Effector memory CD4-positive, alpha-beta T cell (primary cell): ENCODE data around the gene ACKR2.

ENCODE experiments used
- DNase-seq, 3 donors: peaks; one replicate each; pipeline ENCODE4 v3.0.0-alpha.2; 2020
- H3K27ac ChIP-seq: 2 replicates; pipeline ENCODE4 v1.7.0; 2013; ENCODE audit warnings: mild to moderate bottlenecking, low read length, moderate library complexity; ENCODE audit not compliant: insufficient read depth, poor library complexity, severe bottlenecking
- H3K27me3 ChIP-seq: replicated peaks from 2 replicates; pipeline ENCODE4 v1.7.0; 2013; ENCODE audit warnings: mild to moderate bottlenecking, low read length; ENCODE audit not compliant: insufficient read depth, control insufficient read depth, poor library complexity, severe bottlenecking
- H3K36me3 ChIP-seq: 2 replicates; pipeline ENCODE4 v1.7.0; 2013; ENCODE audit warnings: mild to moderate bottlenecking, low read length, moderate library complexity; ENCODE audit not compliant: control insufficient read depth, insufficient read depth
- H3K4me1 ChIP-seq: 2 replicates; pipeline ENCODE4 v1.7.0; 2013; ENCODE audit warnings: low read length, mild to moderate bottlenecking; ENCODE audit not compliant: control insufficient read depth, insufficient read depth, poor library complexity, severe bottlenecking
- H3K4me3 ChIP-seq: 2 replicates; pipeline ENCODE4 v1.7.0; 2013; ENCODE audit warnings: low read length, low read depth, mild to moderate bottlenecking; ENCODE audit not compliant: insufficient read depth, poor library complexity, severe bottlenecking
- H3K9me3 ChIP-seq: 2 replicates; pipeline ENCODE4 v1.7.0; 2013; ENCODE audit warnings: mild to moderate bottlenecking, low read length, moderate library complexity; ENCODE audit not compliant: control insufficient read depth

ACKR2 gene

GRCh38 chr3:42778644-42779043 lies 30.6 kb upstream of the ACKR2 start:
- Histone ChIP-seq H3K27me3 (no peaks in the 10 kb centered on the region), H3K36me3 (peaks cover 3% of the 10 kb centered on the region), H3K4me1 (no peaks in the 10 kb centered on the region), H3K27ac (no peak overlapping the region), H3K4me3 (no peak overlapping the region), H3K9me3 (no peaks in the 10 kb centered on the region)
- DNase-seq = no peak

GRCh38 chr3:42780398-42780797 lies 28.8 kb upstream of the ACKR2 start:
- Histone ChIP-seq H3K27ac (no peak overlapping the region), H3K9me3 (no peaks in the 10 kb centered on the region)

GRCh38 chr3:42780892-42781700 lies 28.1 kb upstream of the ACKR2 start:
- H3K9me3 ChIP-seq = no peaks in the 10 kb centered on the region
- H3K4me3 ChIP-seq = no peak overlapping the region
- no peak for DNase-seq
- no peak overlapping the region for H3K27ac ChIP-seq
- no peaks in the 10 kb centered on the region for H3K4me1 ChIP-seq
- no peaks in the 10 kb centered on the region for H3K27me3 ChIP-seq
- peaks cover 7% of the 10 kb centered on the region for H3K36me3 ChIP-seq

More at GRCh38 chr3:42780398-42780797, 28.8 kb upstream of the ACKR2 start:
- no peak for DNase-seq
- Histone ChIP-seq H3K4me3 (no peak overlapping the region), H3K36me3 (peaks cover 3% of the 10 kb centered on the region), H3K4me1 (no peaks in the 10 kb centered on the region), H3K27me3 (no peaks in the 10 kb centered on the region)

DNA sequence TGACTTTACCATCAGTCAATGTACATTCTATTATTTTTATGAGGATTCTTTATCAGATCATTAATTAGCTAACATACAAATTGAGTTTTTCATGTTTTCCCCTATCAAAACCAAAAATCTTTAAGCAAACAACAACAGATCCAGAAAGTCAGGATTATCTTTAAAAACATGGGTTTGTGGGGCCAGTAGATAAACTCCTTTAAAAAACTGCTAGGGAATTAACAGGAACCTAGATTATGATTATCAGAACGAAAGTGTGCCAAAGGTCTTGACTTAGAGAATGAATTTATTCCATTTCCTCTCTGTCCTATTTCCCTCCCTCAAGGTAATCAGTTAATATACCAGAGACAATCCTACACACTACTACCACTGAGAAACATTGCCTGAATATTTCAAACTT lies 23.0 kb upstream of the ACKR2 start:
- H3K4me1 ChIP-seq = no peaks in the 10 kb centered on the region
- H3K27me3 ChIP-seq = no peaks in the 10 kb centered on the region
- H3K36me3 ChIP-seq = peaks cover 9% of the 10 kb centered on the region

DNA sequence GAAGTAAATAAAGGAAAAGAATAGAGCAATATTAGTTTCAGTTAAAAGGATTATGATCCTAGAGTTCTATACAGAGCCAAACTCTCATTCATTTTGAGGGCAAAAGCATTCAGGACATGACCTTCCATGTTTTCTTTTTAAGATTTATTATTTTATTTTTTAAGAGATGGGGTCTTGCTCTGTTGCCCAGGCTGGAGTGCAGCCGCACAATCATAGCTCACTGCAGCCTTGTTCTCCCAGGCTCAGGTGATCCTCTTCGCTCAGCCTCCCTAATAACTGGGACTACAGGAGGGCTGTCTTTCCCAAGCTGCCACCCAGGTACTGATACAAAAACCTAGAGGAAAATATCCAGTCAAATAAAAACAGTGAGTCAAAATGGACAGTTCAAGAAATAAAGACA lies 22.6 kb upstream of the ACKR2 start:
- H3K4me1 ChIP-seq = no peaks in the 10 kb centered on the region
- no peak for DNase-seq
- H3K4me3 ChIP-seq = no peak overlapping the region
- no peak overlapping the region for H3K27ac ChIP-seq
- no peaks in the 10 kb centered on the region for H3K9me3 ChIP-seq
- peaks cover 9% of the 10 kb centered on the region for H3K36me3 ChIP-seq
- H3K27me3 ChIP-seq = no peaks in the 10 kb centered on the region

More for the DNA sequence above, 23.0 kb upstream of the ACKR2 start:
- no peak for DNase-seq
- H3K9me3 ChIP-seq = no peaks in the 10 kb centered on the region
- no peak overlapping the region for H3K27ac ChIP-seq
- no peak overlapping the region for H3K4me3 ChIP-seq

GRCh38 chr3:42790714-42791229 lies 18.5 kb upstream of the ACKR2 start:
- Histone ChIP-seq H3K27me3 (no peaks in the 10 kb centered on the region), H3K4me1 (no peaks in the 10 kb centered on the region), H3K36me3 (peaks cover 4% of the 10 kb centered on the region), H3K27ac (no peak overlapping the region), H3K9me3 (no peaks in the 10 kb centered on the region), H3K4me3 (no peak overlapping the region)
- no peak for DNase-seq

- Histone ChIP-seq H3K4me3 (no peak overlapping the region), H3K4me1 (no peaks in the 10 kb centered on the region), H3K9me3 (no peaks in the 10 kb centered on the region), H3K36me3 (no peaks in the 10 kb centered on the region), H3K27me3 (no peaks in the 10 kb centered on the region), H3K27ac (no peak overlapping the region)
- DNase-seq = no peak
Observed at GRCh38 chr3:42795621-42796181, 13.5 kb upstream of the ACKR2 start.

DNA sequence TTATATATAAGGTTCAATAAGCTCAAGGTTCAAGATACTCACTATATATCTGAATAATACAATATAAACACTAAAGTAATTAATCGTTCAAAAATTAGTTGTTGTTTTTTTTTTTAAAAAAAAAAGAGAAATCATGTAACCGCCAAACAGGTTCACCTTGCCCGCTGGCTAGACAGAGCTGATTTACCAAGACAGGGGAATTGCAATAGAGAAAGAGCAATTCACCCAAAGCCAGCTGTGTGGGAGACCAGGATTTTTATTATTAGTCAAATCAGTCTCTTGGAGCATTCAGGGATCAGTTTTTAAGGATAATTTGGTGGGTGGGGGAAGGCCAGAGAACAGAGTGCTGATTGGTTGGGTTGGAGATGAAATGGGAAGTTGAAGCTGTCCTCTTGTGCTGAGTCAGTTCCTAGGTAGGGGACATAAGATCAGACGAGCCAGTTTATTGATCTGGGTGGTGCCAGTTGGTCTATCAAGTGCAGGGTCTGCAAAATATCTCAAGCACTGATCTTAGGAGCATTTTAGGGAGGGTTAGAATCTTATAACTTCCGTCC lies 12.8 kb upstream of the ACKR2 start:
- no peaks in the 10 kb centered on the region for H3K36me3 ChIP-seq
- no peak overlapping the region for H3K27ac ChIP-seq
- no peak overlapping the region for H3K4me3 ChIP-seq
- no peaks in the 10 kb centered on the region for H3K9me3 ChIP-seq
- no peaks in the 10 kb centered on the region for H3K27me3 ChIP-seq
- H3K4me1 ChIP-seq = no peaks in the 10 kb centered on the region
- DNase-seq = no peak

DNA sequence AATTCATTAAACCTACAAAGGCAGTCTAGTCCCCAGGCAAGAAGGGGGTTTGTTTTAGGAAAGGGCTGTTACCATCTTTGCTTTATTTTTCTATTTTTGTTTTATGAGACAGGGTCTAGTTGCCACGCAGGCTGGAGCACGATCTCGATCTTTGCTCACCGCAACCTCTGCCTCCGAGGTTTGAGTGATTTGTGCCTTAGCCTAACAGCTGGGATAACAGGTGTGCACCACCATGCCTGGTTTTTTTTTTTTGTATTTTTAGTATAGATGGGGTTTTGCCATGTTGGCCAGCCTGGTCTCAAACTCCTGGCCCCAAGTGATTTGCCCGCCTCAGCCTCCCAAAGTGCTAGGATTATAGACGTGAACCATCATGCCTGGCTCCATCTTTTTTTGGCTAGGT lies 9.9 kb upstream of the ACKR2 start:
- H3K9me3 ChIP-seq = no peaks in the 10 kb centered on the region
- peaks cover 7% of the 10 kb centered on the region for H3K4me1 ChIP-seq
- no peaks in the 10 kb centered on the region for H3K36me3 ChIP-seq
- no peaks in the 10 kb centered on the region for H3K27me3 ChIP-seq
- H3K27ac ChIP-seq = no peak overlapping the region
- H3K4me3 ChIP-seq = no peak overlapping the region
- DNase-seq = no peak

DNA sequence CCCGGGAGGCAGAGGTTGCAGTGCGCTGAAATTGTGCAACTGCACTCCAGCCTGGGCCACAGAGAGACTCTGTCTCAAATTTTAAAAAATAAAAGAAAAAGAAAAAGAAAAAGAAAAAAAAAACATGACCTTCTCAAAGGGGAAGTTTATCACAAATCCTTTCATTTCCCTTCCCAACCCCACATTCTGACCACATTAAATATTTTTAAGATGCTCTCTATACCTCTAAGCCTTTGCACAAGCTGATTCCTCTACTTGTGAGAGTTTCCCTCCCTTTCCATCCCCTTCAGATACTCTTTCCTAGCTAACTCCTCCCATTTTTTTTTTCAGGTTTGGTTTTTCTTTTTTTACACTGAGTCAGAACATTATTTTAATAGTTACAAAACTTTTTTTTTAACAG lies 9.0 kb upstream of the ACKR2 start:
- H3K4me3 ChIP-seq = no peak overlapping the region
- H3K9me3 ChIP-seq = no peaks in the 10 kb centered on the region
- no peak overlapping the region for H3K27ac ChIP-seq
- H3K36me3 ChIP-seq = no peaks in the 10 kb centered on the region
- H3K27me3 ChIP-seq = no peaks in the 10 kb centered on the region
- DNase-seq = no peak
- peaks cover 12% of the 10 kb centered on the region for H3K4me1 ChIP-seq
